ENCODE results near the gene CAMK2D. TPM values are rescaled to one million over a fixed set of nuclear protein-coding genes. Genes with fewer than 3 reads are reported as not detected.

The CAMK2D gene
- polyA plus RNA-seq, 3 donors, result 10.4 to 30.6 (median 19.6) TPM

- Histone ChIP-seq H3K9ac (ENCODE audit: insufficient read depth, low read length, poor library complexity, severe bottlenecking) (no peak overlapping the region), H3K36me3 (replicated peaks in 1 of 2; ENCODE audit: control insufficient read depth in 1 of 2, insufficient read depth in 2 of 2, low read length in 2 of 2) (no peaks in the 10 kb centered on the region), H3K4me2 (replicated peaks; ENCODE audit: extremely low read depth, low read length, poor library complexity, severe bottlenecking) (no peak overlapping the region), H4K20me1 (ENCODE audit: insufficient read depth, low read length) (no peaks in the 10 kb centered on the region), H3K27ac (ENCODE audit: low read depth in 1 of 2, low read length in 2 of 2) (no peak overlapping the region), H3K79me2 (ENCODE audit: insufficient read depth, low read length) (no peaks in the 10 kb centered on the region), H3K4me1 (ENCODE audit: control insufficient read depth in 1 of 2, insufficient read depth in 2 of 2, low read length in 2 of 2) (no peaks in the 10 kb centered on the region), H3K27me3 (ENCODE audit: control insufficient read depth in 2 of 2, insufficient read depth in 2 of 2, low read length in 2 of 2) (no peaks in the 10 kb centered on the region), H3K4me3 (replicated peaks in 1 of 3; ENCODE audit: low read depth in 2 of 3, low read length in 3 of 3) (no peak overlapping the region), H3K9me3 (replicated peaks in 1 of 2; ENCODE audit: control insufficient read depth in 1 of 2, insufficient read depth in 1 of 2, low read length in 2 of 2) (no peaks in the 10 kb centered on the region), H2AFZ (ENCODE audit: insufficient read depth, low read depth, low read length, poor library complexity, severe bottlenecking) (no peak overlapping the region)
- WGBS (ENCODE audit: insufficient coverage), result 89% methylated on average over 1 of the region's 2 CpGs
- no peak for DNase-seq
- intact Hi-C loops (cut with micrococcal nuclease), result no loop called here
- H3K4me1 Mint-ChIP-seq, result no peaks in the 10 kb centered on the region
- H3K4me3 Mint-ChIP-seq, result no peak overlapping the region
- TF ChIP-seq CTCF (IDR thresholded peaks at IDR 0.05), result no peak
- H3K27me3 Mint-ChIP-seq (ENCODE audit: low read depth in 3 of 3), result no peaks in the 10 kb centered on the region
- peaks cover 0 to 7% (median 4%) of the 10 kb centered on the region in 7 donors for H3K9me3 Mint-ChIP-seq
- H3K36me3 Mint-ChIP-seq, result peaks cover 5% of the 10 kb centered on the region in 2 donors
- no peak overlapping the region for H3K27ac Mint-ChIP-seq
Measured at GRCh38 chr4:113604955-113605354, 156.6 kb downstream of the CAMK2D start.

- intact Hi-C loops (cut with micrococcal nuclease), result no loop called here
- WGBS (ENCODE audit: insufficient coverage), result no CpG with 5 or more reads among the region's 1 CpG
- Histone ChIP-seq H3K36me3 (replicated peaks in 1 of 2; ENCODE audit: control insufficient read depth in 1 of 2, insufficient read depth in 2 of 2, low read length in 2 of 2) (no peaks in the 10 kb centered on the region), H3K4me2 (replicated peaks; ENCODE audit: extremely low read depth, low read length, poor library complexity, severe bottlenecking) (no peak overlapping the region), H3K4me1 (ENCODE audit: control insufficient read depth in 1 of 2, insufficient read depth in 2 of 2, low read length in 2 of 2) (no peaks in the 10 kb centered on the region), H3K79me2 (ENCODE audit: insufficient read depth, low read length) (no peaks in the 10 kb centered on the region), H3K4me3 (replicated peaks in 1 of 3; ENCODE audit: low read depth in 2 of 3, low read length in 3 of 3) (no peak overlapping the region), H2AFZ (ENCODE audit: insufficient read depth, low read depth, low read length, poor library complexity, severe bottlenecking) (no peak overlapping the region), H4K20me1 (ENCODE audit: insufficient read depth, low read length) (no peaks in the 10 kb centered on the region), H3K9ac (ENCODE audit: insufficient read depth, low read length, poor library complexity, severe bottlenecking) (no peak overlapping the region), H3K9me3 (replicated peaks in 1 of 2; ENCODE audit: control insufficient read depth in 1 of 2, insufficient read depth in 1 of 2, low read length in 2 of 2) (no peaks in the 10 kb centered on the region), H3K27me3 (ENCODE audit: control insufficient read depth in 2 of 2, insufficient read depth in 2 of 2, low read length in 2 of 2) (no peaks in the 10 kb centered on the region), H3K27ac (ENCODE audit: low read depth in 1 of 2, low read length in 2 of 2) (no peak overlapping the region)
- Mint-ChIP-seq H3K27me3 (ENCODE audit: low read depth in 3 of 3) (no peaks in the 10 kb centered on the region), H3K36me3 (peaks cover 5% of the 10 kb centered on the region in 2 donors), H3K4me1 (no peaks in the 10 kb centered on the region), H3K9me3 (peaks cover 0 to 7% (median 4%) of the 10 kb centered on the region in 7 donors), H3K4me3 (no peak overlapping the region), H3K27ac (no peak overlapping the region)
- TF ChIP-seq CTCF (IDR thresholded peaks at IDR 0.05), result no peak
- DNase-seq, result no peak
Measured at GRCh38 chr4:113603911-113604310, 157.6 kb downstream of the CAMK2D start.

Measured in CD14-positive monocyte (primary cell).